HCT116 (cell line): ENCODE data around the gene MTMR12. TPM values are rescaled to one million over a fixed set of nuclear protein-coding genes. Genes with fewer than 3 reads are reported as not detected.

Source experiments
- ATAC-seq: fragments of 200-7000 bp; cut with Tn5 transposase; 2 replicates; pipeline ENCODE4 v1.9.1; 2020; ENCODE audit warnings: mild to moderate bottlenecking, moderate library complexity
- BruUV-seq: library from RNA; stranded (reverse); fragments of 400-500 nt; replicated peaks from 2 replicates; lab custom pipeline; 2021; lab: Mats Ljungman, UMichigan
- CTCF ChIA-PET: fragments of 300-600 bp; sonication (Branson Sonifier 250); formaldehyde crosslinking; loops from one replicate; lab custom pipeline; 2021; ENCODE audit warnings: antibody characterized with exemption; lab: Charles Lee
- POLR2A ChIA-PET: fragments of 300-600, 350-600 bp; sonication (Branson Sonifier 250); formaldehyde crosslinking; loops from one replicate; lab custom pipeline; 2021; ENCODE audit warnings: antibody characterized with exemption; lab: Charles Lee
- RAD21 ChIA-PET, 2 experiments: fragments of 300-600 bp; sonication (Branson Sonifier 250); formaldehyde crosslinking; loops; one replicate each; lab custom pipeline; 2023; ENCODE audit warnings: low total read pairs in 2 of 2; ENCODE audit not compliant: uncharacterized antibody in 2 of 2, unreplicated experiment in 2 of 2, low non-redundant PET in 1 of 2; lab: Charles Lee
- DNase-seq: peaks from one replicate; pipeline ENCODE4 v3.0.0-alpha.2; 2010; ENCODE audit warnings: low read depth, low spot score
- H2AFZ ChIP-seq: fragments of 200-600 bp; shearing (Covaris generic), sonication (generic); 2 replicates; pipeline ENCODE4 v1.6.1; 2017; ENCODE audit warnings: low read depth, mixed run types, mixed read lengths, antibody characterized with exemption, low read length; ENCODE audit not compliant: poor library complexity, severe bottlenecking
- H3K27ac ChIP-seq: 2 replicates; pipeline ENCODE4 v1.5.1; 2012; ENCODE audit warnings: low read depth, low read length
- H3K27me3 ChIP-seq: fragments of 200-600 bp; sonication (generic); 2 replicates; pipeline ENCODE4 v1.6.1; 2016; ENCODE audit warnings: mixed run types, low read length, mixed read lengths; ENCODE audit not compliant: insufficient read depth
- H3K36me3 ChIP-seq, 2 experiments: fragments of 200-500 bp in 1 of 2; fragments of 200-600 bp in 1 of 2; sonication (Bioruptor generic) in 1 of 2; sonication (generic) in 1 of 2; 2 replicates each; pipeline versions ENCODE4 v1.5.1 to v1.6.1; 2014 to 2016; ENCODE audit warnings: low read length in 2 of 2, inconsistent platforms in 1 of 2, mixed read lengths in 1 of 2, mixed run types in 1 of 2; ENCODE audit not compliant: insufficient read depth in 2 of 2, control insufficient read depth in 1 of 2
- H3K4me1 ChIP-seq, 2 experiments: fragments of 200-600 bp in 1 of 2; sonication (generic) in 1 of 2; 2 replicates each; pipeline versions ENCODE4 v1.5.1 to v1.6.1; 2012 to 2017; ENCODE audit warnings: low read length in 2 of 2, inconsistent platforms in 1 of 2, mild to moderate bottlenecking in 1 of 2, mixed read lengths in 1 of 2, mixed run types in 1 of 2, moderate library complexity in 1 of 2; ENCODE audit not compliant: insufficient read depth in 2 of 2, control insufficient read depth in 1 of 2
- H3K4me2 ChIP-seq: fragments of 200-600 bp; sonication (generic); 2 replicates; pipeline ENCODE4 v1.6.1; 2017; ENCODE audit warnings: mixed run types, low read length, mixed read lengths
- H3K4me3 ChIP-seq, 2 experiments: fragments of 200-600 bp in 1 of 2; sonication (generic) in 1 of 2; replicated peaks in 1 of 2; 2 replicates each; pipeline ENCODE4 v1.5.1; 2011 to 2016; ENCODE audit warnings: low read length in 2 of 2, control low read depth in 1 of 2, low read depth in 1 of 2, mild to moderate bottlenecking in 1 of 2, mixed read lengths in 1 of 2, mixed run types in 1 of 2
- H3K79me2 ChIP-seq: fragments of 200-600 bp; sonication (generic); 2 replicates; pipeline ENCODE4 v1.6.1; 2017; ENCODE audit warnings: mild to moderate bottlenecking, mixed run types, low read length, moderate library complexity, mixed read lengths; ENCODE audit not compliant: insufficient read depth
- H3K9ac ChIP-seq: fragments of 200-600 bp; sonication (generic); 2 replicates; pipeline ENCODE4 v1.6.1; 2016; ENCODE audit warnings: low read length, mixed read lengths
- H3K9me2 ChIP-seq: fragments of 200-600 bp; sonication (generic), shearing (Covaris generic); 2 replicates; pipeline ENCODE4 v1.6.1; 2017; ENCODE audit warnings: mixed run types, mild to moderate bottlenecking, moderate library complexity; ENCODE audit not compliant: insufficient read depth
- H3K9me3 ChIP-seq, 2 experiments: fragments of 200-500 bp in 1 of 2; fragments of 200-600 bp in 1 of 2; sonication (Bioruptor generic) in 1 of 2; sonication (generic) in 1 of 2; 2 replicates each; pipeline ENCODE4 v1.6.1; 2014 to 2017; ENCODE audit warnings: low read length in 2 of 2, mixed read lengths in 2 of 2, inconsistent platforms in 1 of 2, low read depth in 1 of 2, mild to moderate bottlenecking in 1 of 2, mixed run types in 1 of 2, moderate library complexity in 1 of 2; ENCODE audit not compliant: control insufficient read depth in 1 of 2, insufficient read depth in 1 of 2
- H4K20me1 ChIP-seq: fragments of 200-600 bp; sonication (generic), shearing (Covaris generic); 2 replicates; pipeline ENCODE4 v1.6.1; 2017; ENCODE audit warnings: mixed run types, mild to moderate bottlenecking, moderate library complexity; ENCODE audit not compliant: insufficient read depth
- CBX3 ChIP-seq: IDR thresholded peaks from 2 replicates; pipeline ENCODE4 v1.6.1; 2012; ENCODE audit warnings: low read depth
- CEBPB ChIP-seq: IDR thresholded peaks from 2 replicates; pipeline ENCODE4 v1.6.1; 2012; ENCODE audit warnings: low read depth
- EGR1 ChIP-seq: IDR thresholded peaks from 2 replicates; pipeline ENCODE4 v1.6.1; 2012; ENCODE audit warnings: low read depth
- ELF1 ChIP-seq: IDR thresholded peaks from 2 replicates; pipeline ENCODE4 v1.6.1; 2012; ENCODE audit warnings: low read depth, borderline replicate concordance
- EZH2phosphoT487 ChIP-seq: fragments of 200-600 bp; IDR thresholded peaks from 2 replicates; pipeline ENCODE4 v1.6.1; 2018; ENCODE audit warnings: antibody characterized with exemption, borderline replicate concordance
- POLR2A ChIP-seq: IDR thresholded peaks from 2 replicates; pipeline ENCODE4 v1.7.0; 2011; ENCODE audit warnings: borderline replicate concordance; ENCODE audit not compliant: insufficient read depth, insufficient read length; ENCODE audit errors: extremely low read depth
- REST ChIP-seq: IDR thresholded peaks from 2 replicates; pipeline ENCODE4 v1.6.1; 2012; ENCODE audit warnings: low read depth
- SRF ChIP-seq: IDR thresholded peaks from 2 replicates; pipeline ENCODE4 v1.6.1; 2012; ENCODE audit warnings: low read depth
- YY1 ChIP-seq: IDR thresholded peaks from 2 replicates; pipeline ENCODE4 v1.6.1; 2011; ENCODE audit warnings: low read length, low read depth, moderate library complexity, mild to moderate bottlenecking; ENCODE audit not compliant: insufficient replicate concordance; ENCODE audit errors: extremely low read depth
- ZFX ChIP-seq: fragments of 450-650 bp; IDR thresholded peaks from 2 replicates; pipeline ENCODE4 v1.6.1; 2017
- intact Hi-C: fragments of 100-400 bp; cut with micrococcal nuclease; formaldehyde crosslinking; loops from 2 replicates; pipeline ENCODE4 v1.10.0; 2022
- total RNA-seq: library from RNA; stranded (reverse); gene quantifications from one replicate; pipeline ENCODE4 v1.2.1, GENCODE V29; 2021; ENCODE audit not compliant: unreplicated experiment
- TF ChIP-seq, protein P1 (sequence below): IDR thresholded peaks from 2 replicates; pipeline ENCODE4 v1.6.1; 2012

Gene MTMR12
- total RNA-seq, 1 experiment from 2014 or later, result 27.3 TPM

DNA sequence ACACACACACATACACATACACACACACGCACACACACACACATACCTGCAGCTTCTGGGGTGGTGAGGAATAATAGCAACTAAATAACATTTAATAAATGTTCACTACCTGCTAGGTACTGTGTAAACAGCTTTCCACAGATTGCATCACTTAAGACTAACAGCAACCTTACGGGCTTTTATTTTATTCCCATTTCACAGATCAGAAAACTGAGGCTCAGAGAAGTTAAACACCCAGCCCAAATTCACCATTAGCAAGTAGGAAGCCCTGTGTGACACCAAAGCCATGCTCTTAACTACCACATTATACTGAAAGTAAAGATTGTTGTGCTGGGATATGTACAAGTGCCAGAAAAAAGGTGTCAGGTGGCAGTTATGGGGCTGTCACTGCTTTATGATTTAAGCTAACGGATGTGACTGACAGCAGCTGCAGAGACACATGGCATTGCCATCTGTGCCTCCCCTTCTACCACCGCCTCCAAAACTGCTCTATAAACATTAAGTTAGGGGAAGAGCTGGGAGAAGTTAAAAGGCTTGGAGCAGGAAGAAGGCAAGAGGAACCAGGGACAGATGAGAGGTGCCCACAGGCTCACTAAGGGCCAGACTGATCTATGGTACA, 13.6 kb downstream of the MTMR12 start:
- Histone ChIP-seq H3K4me2 (no peak overlapping the region), H3K9ac (no peak overlapping the region), H3K4me3 (no peak overlapping the region), H3K27ac (no peak overlapping the region), H3K4me1 (peaks cover 0 to 6% of the 10 kb centered on the region in 2 experiments; a peak in 1 of 4 replicates), H3K27me3 (no peaks in the 10 kb centered on the region), H3K9me2 (no peaks in the 10 kb centered on the region), H2AFZ (no peak overlapping the region), H3K79me2 (peaks cover 58% of the 10 kb centered on the region), H3K9me3 (no peaks in the 10 kb centered on the region), H4K20me1 (0 out of 2 replicates have a peak, but pooled peaks cover 8% of the 10 kb centered on the region), H3K36me3 (no peaks in the 10 kb centered on the region)
- TF ChIP-seq SRF (no peak), ELF1 (no peak), CEBPB (no peak), EZH2phosphoT487 (no peak), REST (no peak), POLR2A (no peak), CBX3 (no peak), EGR1 (no peak), YY1 (no peak), ZFX (no peak)
- TF ChIP-seq, protein P1, sequence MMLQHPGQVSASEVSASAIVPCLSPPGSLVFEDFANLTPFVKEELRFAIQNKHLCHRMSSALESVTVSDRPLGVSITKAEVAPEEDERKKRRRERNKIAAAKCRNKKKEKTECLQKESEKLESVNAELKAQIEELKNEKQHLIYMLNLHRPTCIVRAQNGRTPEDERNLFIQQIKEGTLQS, result no peak
- ATAC-seq (no peak), DNase-seq (no peak)
- RAD21 ChIA-PET, result no interaction called here
- BruUV-seq, result no TSS peak
- CTCF ChIA-PET, result no interaction called here
- POLR2A ChIA-PET, result no interaction called here
- intact Hi-C loops, result no loop called here
